ENCODE data around the gene MED9. TPM values are rescaled to one million over a fixed set of nuclear protein-coding genes. Genes with fewer than 3 reads are reported as not detected.
"Not testable (repeated sequence)": the region's sequence is repeated elsewhere in the genome, so short reads cannot be mapped to it uniquely, and the experiment has no call there.

MED9 gene
- total and polyA plus RNA-seq, 10 of the 15 experiments (the other 5 are each of a cell fraction or from before 2014, with no cell fraction given), result 1.5 to 22.4 (median 14.8) TPM

GRCh38 chr17:17429222-17429621 is 47.6 kb upstream of the MED9 start:
- 80% methylated on average over 2 of the region's 2 CpGs for WGBS (ENCODE audit: insufficient coverage, insufficient replicate concordance, low lambda C conversion rate, missing lambda C conversion rate)
- Histone ChIP-seq H4K20me1 (ENCODE audit: control insufficient read depth, insufficient read depth) (no peaks in the 10 kb centered on the region), H3K79me2 (ENCODE audit: control insufficient read depth, insufficient read depth, low read length) (no peaks in the 10 kb centered on the region), H2AFZ (ENCODE audit: control insufficient read depth, low read depth, low read length) (no peak overlapping the region), H3K4me1 (ENCODE audit: control insufficient read depth, insufficient read depth, low read length) (no peaks in the 10 kb centered on the region), H3K27ac (ENCODE audit: control insufficient read depth, insufficient read depth) (no peak overlapping the region), H3K4me3 (no peak overlapping the region), H3K36me3 (ENCODE audit: control insufficient read depth in 2 of 2, insufficient read depth in 2 of 2, low read length in 1 of 2) (no peaks in the 10 kb centered on the region), H3K9ac (ENCODE audit: control insufficient read depth, insufficient read depth, low read length) (no peak overlapping the region), H3K4me2 (ENCODE audit: control insufficient read depth, insufficient read depth) (no peak overlapping the region), H3K9me3 (replicated peaks; ENCODE audit: control insufficient read depth, insufficient read depth, low read length) (peaks cover 7% of the 10 kb centered on the region; the same call in 2 of the 3 replicates), H3K27me3 (replicated peaks in 1 of 2; ENCODE audit: control insufficient read depth in 2 of 2, insufficient read depth in 2 of 2, low read length in 1 of 2) (peaks cover 0 to 2% of the 10 kb centered on the region in 2 experiments; a peak in 1 of 4 replicates)
- ChIA-PET POLR2A (no interaction called here), CTCF (interaction anchor here (1.0 to 1.3 kb wide), 3 partner anchors 27 to 74 kb away, joined by 3 read pairs; no protein-coding TSS in a partner anchor), SMC1A (ENCODE audit: uncharacterized antibody, unreplicated experiment) (no interaction called here), RAD21 (ENCODE audit: unreplicated experiment) (no interaction called here)
- ATAC-seq, result no peak
- no peak for DNase-seq (ENCODE audit: low read depth, low spot score)
- intact Hi-C loops (cut with micrococcal nuclease; ENCODE audit: unreplicated experiment) (no loop called here), in situ Hi-C loops (cut with MboI) (no loop called here)
- no peak for TF ChIP-seq ZNF207 (IDR thresholded peaks at IDR 0.05; ENCODE audit: borderline replicate concordance)
- FAIRE-seq, result no peak
- no TSS peak for BruUV-seq (replicated peaks)

- in situ Hi-C loops (cut with MboI); H3K27ac ChIP-seq (ENCODE audit: control insufficient read depth, insufficient read depth); H3K36me3 ChIP-seq (ENCODE audit: control insufficient read depth in 2 of 2, insufficient read depth in 2 of 2, low read length in 1 of 2); BruUV-seq (replicated peaks); H4K20me1 ChIP-seq (ENCODE audit: control insufficient read depth, insufficient read depth); FAIRE-seq; DNase-seq (ENCODE audit: low read depth, low spot score); intact Hi-C loops (cut with micrococcal nuclease; ENCODE audit: unreplicated experiment); H3K9me3 ChIP-seq (replicated peaks; ENCODE audit: control insufficient read depth, insufficient read depth, low read length); H2AFZ ChIP-seq (ENCODE audit: control insufficient read depth, low read depth, low read length); POLR2A ChIA-PET; CTCF ChIA-PET; SMC1A ChIA-PET (ENCODE audit: uncharacterized antibody, unreplicated experiment); ATAC-seq; RAD21 ChIA-PET (ENCODE audit: unreplicated experiment); H3K4me2 ChIP-seq (ENCODE audit: control insufficient read depth, insufficient read depth); H3K4me3 ChIP-seq; H3K27me3 ChIP-seq (replicated peaks in 1 of 2; ENCODE audit: control insufficient read depth in 2 of 2, insufficient read depth in 2 of 2, low read length in 1 of 2); H3K4me1 ChIP-seq (ENCODE audit: control insufficient read depth, insufficient read depth, low read length); H3K79me2 ChIP-seq (ENCODE audit: control insufficient read depth, insufficient read depth, low read length); H3K9ac ChIP-seq (ENCODE audit: control insufficient read depth, insufficient read depth, low read length): not testable (repeated sequence)
- WGBS (ENCODE audit: insufficient coverage, insufficient replicate concordance, low lambda C conversion rate, missing lambda C conversion rate), result 23% methylated on average over 4 of the region's 4 CpGs
Measured at GRCh38 chr17:17430924-17431323, 45.9 kb upstream of the MED9 start.
